Adipocyte (in vitro differentiated cells): ENCODE results near the gene PIK3IP1.

Experiments
- DNase-seq: peaks from one replicate; pipeline ENCODE4 v3.0.0-alpha.2; 2015; ENCODE audit warnings: low read depth
- H3K27me3 ChIP-seq: replicated peaks from 2 replicates; pipeline ENCODE4 v1.7.0; 2013; ENCODE audit warnings: mild to moderate bottlenecking, low read length, moderate library complexity; ENCODE audit not compliant: control insufficient read depth, insufficient read depth
- H3K36me3 ChIP-seq: 2 replicates; pipeline ENCODE4 v1.7.0; 2013; ENCODE audit warnings: low read length, mild to moderate bottlenecking, moderate library complexity; ENCODE audit not compliant: control insufficient read depth, insufficient read depth, severe bottlenecking
- H3K4me1 ChIP-seq: 2 replicates; pipeline ENCODE4 v1.7.0; 2013; ENCODE audit warnings: mild to moderate bottlenecking, low read length, moderate library complexity; ENCODE audit not compliant: control insufficient read depth, insufficient read depth
- H3K4me3 ChIP-seq: 2 replicates; pipeline ENCODE4 v1.7.0; 2013; ENCODE audit warnings: mild to moderate bottlenecking, low read length, moderate library complexity
- H3K9ac ChIP-seq: 2 replicates; pipeline ENCODE4 v1.7.0; 2013; ENCODE audit warnings: mild to moderate bottlenecking, low read length, moderate library complexity
- H3K9me3 ChIP-seq: 2 replicates; pipeline ENCODE4 v1.7.0; 2013; ENCODE audit warnings: mild to moderate bottlenecking, low read length, moderate library complexity; ENCODE audit not compliant: control insufficient read depth

The PIK3IP1 gene

GRCh38 chr22:31287818-31288495 is 4.3 kb downstream of the PIK3IP1 start:
- no peak for DNase-seq
- Histone ChIP-seq H3K4me1 (peaks cover 22% of the 10 kb centered on the region), H3K27me3 (no peaks in the 10 kb centered on the region), H3K9ac (peak overlapping the region; percentile 58), H3K9me3 (no peaks in the 10 kb centered on the region), H3K4me3 (no peak overlapping the region), H3K36me3 (peaks cover 60% of the 10 kb centered on the region)

DNA sequence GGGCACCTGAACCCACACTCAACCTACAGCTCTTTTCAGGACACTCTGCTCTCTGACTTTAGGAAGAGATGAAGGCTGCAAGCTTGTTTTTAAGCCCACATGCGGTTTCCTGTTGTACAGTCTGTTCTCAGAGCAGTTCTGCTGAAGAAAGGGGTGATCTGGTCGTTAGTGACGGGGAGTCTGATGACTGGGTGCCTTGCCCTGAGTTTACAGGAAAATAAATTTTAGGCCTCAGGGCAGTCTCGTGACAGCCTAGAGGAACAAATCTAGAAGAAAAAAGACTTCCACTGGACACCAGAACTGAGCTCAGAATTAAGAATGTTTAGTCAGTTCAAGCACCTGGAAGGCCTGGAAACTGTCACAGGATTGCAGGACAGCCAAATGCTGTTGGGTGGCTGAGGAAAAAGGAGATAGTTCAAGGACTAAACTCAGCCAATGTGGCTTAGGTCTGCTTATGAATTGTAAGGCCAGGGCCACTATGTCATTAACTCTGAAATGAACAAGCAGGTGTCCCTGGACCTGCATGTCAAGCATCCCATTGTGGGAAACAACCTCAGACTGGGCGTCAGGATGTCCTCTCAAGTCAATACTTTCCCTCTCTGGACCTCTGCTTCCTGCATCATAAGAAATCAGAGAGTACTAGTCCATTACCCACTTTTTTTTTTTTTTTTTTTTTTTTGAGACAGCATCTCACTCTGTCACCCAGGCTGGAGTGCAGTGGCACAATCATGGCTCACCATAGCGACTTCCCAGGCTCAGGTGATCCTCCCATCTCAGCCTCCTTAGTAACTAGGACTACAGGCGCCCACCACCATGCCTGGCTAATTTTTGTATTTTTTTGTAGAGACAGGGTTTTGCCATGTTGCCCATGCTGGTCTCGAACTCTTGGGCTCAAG is 5.7 kb downstream of the PIK3IP1 start:
- no peak for DNase-seq
- Histone ChIP-seq H3K4me1 (peaks cover 17% of the 10 kb centered on the region), H3K9ac (no peak overlapping the region), H3K9me3 (no peaks in the 10 kb centered on the region), H3K36me3 (peaks cover 74% of the 10 kb centered on the region), H3K4me3 (no peak overlapping the region), H3K27me3 (no peaks in the 10 kb centered on the region)

GRCh38 chr22:31284281-31285155 is 7.8 kb downstream of the PIK3IP1 start:
- Histone ChIP-seq H3K36me3 (peaks cover 81% of the 10 kb centered on the region), H3K4me1 (peaks cover 12% of the 10 kb centered on the region), H3K27me3 (no peaks in the 10 kb centered on the region), H3K9me3 (no peaks in the 10 kb centered on the region), H3K9ac (no peak overlapping the region), H3K4me3 (no peak overlapping the region)
- DNase-seq, result no peak

GRCh38 chr22:31282748-31283468 is 9.4 kb downstream of the PIK3IP1 start:
- no peak overlapping the region for H3K4me3 ChIP-seq
- no peaks in the 10 kb centered on the region for H3K27me3 ChIP-seq
- H3K4me1 ChIP-seq, result no peaks in the 10 kb centered on the region
- no peak overlapping the region for H3K9ac ChIP-seq
- no peak for DNase-seq
- no peaks in the 10 kb centered on the region for H3K9me3 ChIP-seq
- peaks cover 75% of the 10 kb centered on the region for H3K36me3 ChIP-seq

DNA sequence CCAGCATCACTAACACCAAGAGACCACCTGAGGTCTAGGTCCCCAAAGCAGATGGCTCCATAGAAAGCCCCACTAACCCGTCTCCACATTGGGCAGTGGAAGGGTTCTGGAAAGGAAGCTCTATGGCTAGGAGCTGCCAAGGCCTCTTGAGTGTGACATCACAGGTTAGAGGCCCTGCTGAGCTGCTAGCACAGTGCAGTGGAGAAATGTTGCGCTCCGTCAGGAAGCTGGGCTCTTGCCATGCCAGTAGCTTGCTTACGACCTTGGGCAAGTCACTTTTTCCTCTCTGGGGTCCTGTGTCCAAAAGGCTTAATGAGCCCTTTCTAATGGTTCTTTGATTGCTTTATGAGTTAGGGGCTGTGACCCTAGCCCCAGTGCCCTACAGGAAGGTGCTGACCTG is 10.6 kb downstream of the PIK3IP1 start:
- no peaks in the 10 kb centered on the region for H3K9me3 ChIP-seq
- no peaks in the 10 kb centered on the region for H3K27me3 ChIP-seq
- peaks cover 80% of the 10 kb centered on the region for H3K36me3 ChIP-seq
- no peak overlapping the region for H3K4me3 ChIP-seq
- no peak for DNase-seq
- no peaks in the 10 kb centered on the region for H3K4me1 ChIP-seq
- no peak overlapping the region for H3K9ac ChIP-seq

GRCh38 chr22:31279821-31280505 is 12.3 kb downstream of the PIK3IP1 start:
- H3K9ac ChIP-seq, result no peak overlapping the region
- H3K9me3 ChIP-seq, result no peaks in the 10 kb centered on the region
- peaks cover 75% of the 10 kb centered on the region for H3K36me3 ChIP-seq
- no peaks in the 10 kb centered on the region for H3K27me3 ChIP-seq
- H3K4me3 ChIP-seq, result no peak overlapping the region
- no peak for DNase-seq
- no peaks in the 10 kb centered on the region for H3K4me1 ChIP-seq

DNA sequence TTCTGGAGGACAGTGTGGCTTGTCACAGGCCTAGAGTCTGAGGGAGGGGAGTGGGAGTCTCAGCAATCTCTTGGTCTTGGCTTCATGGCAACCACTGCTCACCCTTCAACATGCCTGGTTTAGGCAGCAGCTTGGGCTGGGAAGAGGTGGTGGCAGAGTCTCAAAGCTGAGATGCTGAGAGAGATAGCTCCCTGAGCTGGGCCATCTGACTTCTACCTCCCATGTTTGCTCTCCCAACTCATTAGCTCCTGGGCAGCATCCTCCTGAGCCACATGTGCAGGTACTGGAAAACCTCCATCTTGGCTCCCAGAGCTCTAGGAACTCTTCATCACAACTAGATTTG is 13.0 kb downstream of the PIK3IP1 start:
- Histone ChIP-seq H3K36me3 (peaks cover 74% of the 10 kb centered on the region), H3K27me3 (no peaks in the 10 kb centered on the region), H3K4me1 (no peaks in the 10 kb centered on the region), H3K4me3 (no peak overlapping the region), H3K9me3 (no peaks in the 10 kb centered on the region), H3K9ac (no peak overlapping the region)
- DNase-seq, result no peak

- H3K9ac ChIP-seq, result no peak overlapping the region
- H3K36me3 ChIP-seq, result peaks cover 74% of the 10 kb centered on the region
- DNase-seq, result no peak
Observed at GRCh38 chr22:31278626-31279326, 13.5 kb downstream of the PIK3IP1 start.

DNA sequence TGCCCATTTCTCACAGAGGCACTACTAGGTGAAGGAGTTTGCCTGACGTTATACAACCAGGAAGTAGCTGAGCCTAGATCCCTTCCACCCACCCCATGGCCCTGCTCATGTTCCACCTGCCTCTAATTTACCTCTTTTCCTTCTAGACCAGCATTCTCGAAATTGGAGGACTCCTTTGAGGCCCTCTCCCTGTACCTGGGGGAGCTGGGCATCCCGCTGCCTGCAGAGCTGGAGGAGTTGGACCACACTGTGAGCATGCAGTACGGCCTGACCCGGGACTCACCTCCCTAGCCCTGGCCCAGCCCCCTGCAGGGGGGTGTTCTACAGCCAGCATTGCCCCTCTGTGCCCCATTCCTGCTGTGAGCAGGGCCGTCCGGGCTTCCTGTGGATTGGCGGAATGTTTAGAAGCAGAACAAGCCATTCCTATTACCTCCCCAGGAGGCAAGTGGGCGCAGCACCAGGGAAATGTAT is 14.1 kb downstream of the PIK3IP1 start:
- Histone ChIP-seq H3K9me3 (no peaks in the 10 kb centered on the region), H3K36me3 (peaks cover 72% of the 10 kb centered on the region), H3K27me3 (no peaks in the 10 kb centered on the region), H3K4me3 (no peak overlapping the region), H3K4me1 (no peaks in the 10 kb centered on the region), H3K9ac (no peak overlapping the region)
- no peak for DNase-seq

More at GRCh38 chr22:31278626-31279326, 13.5 kb downstream of the PIK3IP1 start:
- no peak overlapping the region for H3K4me3 ChIP-seq
- H3K4me1 ChIP-seq, result no peaks in the 10 kb centered on the region
- no peaks in the 10 kb centered on the region for H3K27me3 ChIP-seq
- H3K9me3 ChIP-seq, result no peaks in the 10 kb centered on the region

DNA sequence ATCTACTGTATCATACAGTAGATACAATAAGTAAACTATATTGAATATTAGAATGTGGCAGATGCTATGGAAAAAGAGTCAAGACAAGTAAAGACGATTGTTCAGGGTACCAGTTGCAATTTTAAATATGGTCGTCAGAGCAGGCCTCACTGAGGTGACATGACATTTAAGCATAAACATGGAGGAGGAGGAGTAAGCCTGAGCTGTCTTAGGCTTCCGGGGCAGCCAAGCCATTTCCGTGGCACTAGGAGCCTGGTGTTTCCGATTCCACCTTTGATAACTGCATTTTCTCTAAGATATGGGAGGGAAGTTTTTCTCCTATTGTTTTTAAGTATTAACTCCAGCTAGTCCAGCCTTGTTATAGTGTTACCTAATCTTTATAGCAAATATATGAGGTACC is 14.5 kb downstream of the PIK3IP1 start:
- Histone ChIP-seq H3K9ac (no peak overlapping the region), H3K27me3 (no peaks in the 10 kb centered on the region), H3K9me3 (no peaks in the 10 kb centered on the region), H3K4me3 (no peak overlapping the region), H3K4me1 (no peaks in the 10 kb centered on the region), H3K36me3 (peaks cover 69% of the 10 kb centered on the region)
- DNase-seq, result no peak
